HG03520 (cell line): Measurements from ENCODE around the gene OGA.

Experiments used
- ATAC-seq: cut with Tn5 transposase; IDR thresholded peaks from one replicate; pipeline ENCODE4 v1.9.1; 2021; ENCODE audit warnings: mild to moderate bottlenecking, moderate library complexity; ENCODE audit not compliant: unreplicated experiment

Gene OGA

GRCh38 chr10:101776161-101776817 is 42.0 kb downstream of the OGA start:
- ATAC-seq: no peak

GRCh38 chr10:101775273-101776160 is 42.7 kb downstream of the OGA start, which contains the start of gene FGF8:
TSS of gene FGF8 (minus strand) at chr10:101776114. CDS start at chr10:101775900, 214 bp downstream.
- ATAC-seq: no peak

- ATAC-seq: no peak
Observed at GRCh38 chr10:101774589-101775272, 43.5 kb downstream of the OGA start.

GRCh38 chr10:101773923-101774588 is 44.2 kb downstream of the OGA start:
- ATAC-seq: no peak

- ATAC-seq: no peak
Observed at GRCh38 chr10:101772895-101773761, 45.1 kb downstream of the OGA start.

GRCh38 chr10:101772017-101772894 is 46.0 kb downstream of the OGA start:
- ATAC-seq: no peak

GRCh38 chr10:101771380-101771779 is 46.9 kb downstream of the OGA start:
- ATAC-seq: no peak

- no peak for ATAC-seq
Observed at GRCh38 chr10:101770331-101771215, 47.7 kb downstream of the OGA start.

GRCh38 chr10:101769541-101770180 is 48.6 kb downstream of the OGA start:
- no peak for ATAC-seq

GRCh38 chr10:101768791-101769170 is 49.5 kb downstream of the OGA start:
- no peak for ATAC-seq

GRCh38 chr10:101767966-101768790 is 50.1 kb downstream of the OGA start:
- no peak for ATAC-seq

GRCh38 chr10:101767600-101767945 is 50.7 kb downstream of the OGA start:
- no peak for ATAC-seq

- ATAC-seq: no peak
Observed at GRCh38 chr10:101766753-101767599, 51.3 kb downstream of the OGA start.

- ATAC-seq: no peak
Observed at GRCh38 chr10:101766306-101766705, 51.9 kb downstream of the OGA start.

GRCh38 chr10:101763141-101763846 is 55.0 kb downstream of the OGA start:
- no peak for ATAC-seq
